H9 (cell line): ENCODE data around the gene GSS. TPM values are rescaled to one million over a fixed set of nuclear protein-coding genes. Genes with fewer than 3 reads are reported as not detected.
A peak's percentile ranks its signal among the peaks of the same experiment; 100 is the strongest.

ENCODE experiments used
- DNase-seq: peaks from one replicate; pipeline ENCODE4 v3.0.0-alpha.2; 2017
- H2AFZ ChIP-seq: one replicate; pipeline ENCODE4 v1.6.1; 2013; ENCODE audit warnings: mild to moderate bottlenecking, low read length, control low read depth, moderate library complexity
- H2AK5ac ChIP-seq: 2 replicates; pipeline ENCODE4 v1.6.1; 2013; ENCODE audit warnings: low read length, control low read depth, mixed read lengths; ENCODE audit not compliant: insufficient read length
- H2BK120ac ChIP-seq: one replicate; pipeline ENCODE4 v1.6.1; 2013; ENCODE audit warnings: low read depth, mild to moderate bottlenecking, low read length, control low read depth, inconsistent platforms; ENCODE audit not compliant: poor library complexity, severe bottlenecking
- H2BK12ac ChIP-seq: 2 replicates; pipeline ENCODE4 v1.6.1; 2013; ENCODE audit warnings: low read length, control low read depth, mixed read lengths, low read depth; ENCODE audit not compliant: insufficient read length
- H2BK15ac ChIP-seq: 2 replicates; pipeline ENCODE4 v1.6.1; 2013; ENCODE audit warnings: low read depth, low read length, control low read depth
- H2BK20ac ChIP-seq: one replicate; pipeline ENCODE4 v1.6.1; 2013; ENCODE audit warnings: low read depth, mild to moderate bottlenecking, low read length, control low read depth, inconsistent platforms; ENCODE audit not compliant: poor library complexity, severe bottlenecking
- H2BK5ac ChIP-seq: 2 replicates; pipeline ENCODE4 v1.6.1; 2013; ENCODE audit warnings: low read length, control low read depth, mixed read lengths; ENCODE audit not compliant: insufficient read length
- H3K14ac ChIP-seq: 2 replicates; pipeline ENCODE4 v1.6.1; 2013; ENCODE audit warnings: low read length, control low read depth; ENCODE audit not compliant: insufficient read depth
- H3K18ac ChIP-seq: 2 replicates; pipeline ENCODE4 v1.6.1; 2013; ENCODE audit warnings: low read depth, mild to moderate bottlenecking, mixed read lengths, low read length, control low read depth; ENCODE audit not compliant: insufficient read length
- H3K23ac ChIP-seq: 2 replicates; pipeline ENCODE4 v1.6.1; 2013; ENCODE audit warnings: low read length, control low read depth, mixed read lengths, low read depth; ENCODE audit not compliant: insufficient read length
- H3K23me2 ChIP-seq: 2 replicates; pipeline ENCODE4 v1.6.1; 2013; ENCODE audit warnings: low read depth, mild to moderate bottlenecking, mixed read lengths, low read length, control low read depth; ENCODE audit not compliant: insufficient read length, poor library complexity, severe bottlenecking
- H3K27ac ChIP-seq: 2 replicates; pipeline ENCODE4 v1.5.1; 2013; ENCODE audit warnings: low read length, control low read depth, mixed read lengths, low read depth; ENCODE audit not compliant: insufficient read length
- H3K27me3 ChIP-seq: 2 replicates; pipeline ENCODE4 v1.6.1; 2013; ENCODE audit warnings: low read length, control low read depth, inconsistent platforms; ENCODE audit not compliant: insufficient read depth
- H3K4ac ChIP-seq: 2 replicates; pipeline ENCODE4 v1.6.1; 2013; ENCODE audit warnings: low read depth, mild to moderate bottlenecking, control low read depth, inconsistent platforms, low read length, moderate library complexity
- H3K4me1 ChIP-seq: 2 replicates; pipeline ENCODE4 v1.6.1; 2013; ENCODE audit warnings: low read length, control low read depth, inconsistent platforms; ENCODE audit not compliant: insufficient read depth
- H3K4me2 ChIP-seq: 2 replicates; pipeline ENCODE4 v1.6.1; 2013; ENCODE audit warnings: low read length, control low read depth, mixed read lengths; ENCODE audit not compliant: insufficient read length, insufficient read depth
- H3K56ac ChIP-seq: 2 replicates; pipeline ENCODE4 v1.6.1; 2013; ENCODE audit warnings: low read depth, mild to moderate bottlenecking, mixed read lengths, low read length, control low read depth; ENCODE audit not compliant: insufficient read length
- H3K79me1 ChIP-seq: 2 replicates; pipeline ENCODE4 v1.6.1; 2013; ENCODE audit warnings: low read depth, mild to moderate bottlenecking, moderate library complexity, low read length, control low read depth, inconsistent platforms; ENCODE audit not compliant: insufficient read depth, poor library complexity, severe bottlenecking
- H3K79me2 ChIP-seq: 2 replicates; pipeline ENCODE4 v1.6.1; 2013; ENCODE audit warnings: low read length, control low read depth, inconsistent platforms; ENCODE audit not compliant: insufficient read depth
- H3K9ac ChIP-seq: 2 replicates; pipeline ENCODE4 v1.6.1; 2013; ENCODE audit warnings: low read length, control low read depth, mixed read lengths; ENCODE audit not compliant: insufficient read length; ENCODE audit errors: extremely low read depth
- H3K9me3 ChIP-seq: one replicate; pipeline ENCODE4 v1.6.1; 2013; ENCODE audit warnings: low read depth, low read length, inconsistent platforms; ENCODE audit not compliant: control insufficient read depth
- H3T11ph ChIP-seq: one replicate; pipeline ENCODE4 v1.6.1; 2013; ENCODE audit warnings: mild to moderate bottlenecking, low read length, control low read depth, inconsistent platforms
- H4K20me1 ChIP-seq: one replicate; pipeline ENCODE4 v1.6.1; 2013; ENCODE audit not compliant: control insufficient read depth, insufficient read length, insufficient read depth
- H4K5ac ChIP-seq: 2 replicates; pipeline ENCODE4 v1.6.1; 2013; ENCODE audit warnings: low read depth, mild to moderate bottlenecking, mixed read lengths, low read length, control low read depth; ENCODE audit not compliant: insufficient read length
- H4K8ac ChIP-seq: replicated peaks from 2 replicates; pipeline ENCODE4 v1.6.1; 2013; ENCODE audit warnings: low read length, control low read depth, mixed read lengths, low read depth; ENCODE audit not compliant: insufficient read length
- H4K91ac ChIP-seq: 2 replicates; pipeline ENCODE4 v1.6.1; 2013; ENCODE audit warnings: low read depth, mild to moderate bottlenecking, moderate library complexity, mixed read lengths, low read length, control low read depth; ENCODE audit not compliant: insufficient read length
- H3K27ac Mint-ChIP-seq, 3 experiments: 2 replicates in 2 of 3; 3 replicates in 1 of 3; pipeline ENCODE4 v1.8.0; 2020 to 2021; ENCODE audit warnings: mixed read lengths in 3 of 3, mild to moderate bottlenecking in 1 of 3, moderate library complexity in 1 of 3
- H3K27me3 Mint-ChIP-seq: 2 replicates; pipeline ENCODE4 v1.8.0; 2021; ENCODE audit warnings: low read depth, mild to moderate bottlenecking, moderate library complexity, mixed read lengths
- H3K36me3 Mint-ChIP-seq, 3 experiments: 2 replicates in 2 of 3; 3 replicates in 1 of 3; pipeline ENCODE4 v1.8.0; 2020 to 2021; ENCODE audit warnings: low read depth in 3 of 3, mixed read lengths in 3 of 3; ENCODE audit not compliant: insufficient read depth in 1 of 3
- H3K4me1 Mint-ChIP-seq, 2 experiments: 2 replicates each; pipeline ENCODE4 v1.8.0; 2020; ENCODE audit warnings: mixed read lengths in 2 of 2
- H3K4me3 Mint-ChIP-seq, 2 experiments: 2 replicates in 1 of 2; 3 replicates in 1 of 2; pipeline ENCODE4 v1.8.0; 2020 to 2021; ENCODE audit warnings: mild to moderate bottlenecking in 2 of 2, mixed read lengths in 2 of 2, moderate library complexity in 1 of 2
- H3K9me3 Mint-ChIP-seq, 2 experiments: 2 replicates in 1 of 2; 3 replicates in 1 of 2; pipeline ENCODE4 v1.8.0; 2020; ENCODE audit warnings: mild to moderate bottlenecking in 2 of 2, mixed read lengths in 2 of 2, moderate library complexity in 1 of 2
- WGBS: extraction: QIAGEN DNeasy Blood & Tissue Kit; methylation state at CpG from one replicate; pipeline ENCODE4 v1.1.7; 2013; ENCODE audit warnings: missing lambda C conversion rate, low lambda C conversion rate, mixed read lengths; ENCODE audit not compliant: insufficient read length; ENCODE audit errors: extremely low coverage; 5-methylcytosine and 5-hydroxymethylcytosine counted together
- total RNA-seq: library from RNA; stranded (reverse); gene quantifications from 2 replicates; pipeline ENCODE4 v1.2.1, GENCODE V29; 2021
- TF ChIP-seq, protein P1 (sequence below): fragments of 200-600 bp; sonication (generic); conservative IDR thresholded peaks from 3 replicates; pipeline ENCODE4 v1.8.0; 2021; ENCODE audit warnings: antibody characterized with exemption, mild to moderate bottlenecking

Gene GSS
- total RNA-seq, 1 experiment from 2014 or later = 48.5 TPM

DNA sequence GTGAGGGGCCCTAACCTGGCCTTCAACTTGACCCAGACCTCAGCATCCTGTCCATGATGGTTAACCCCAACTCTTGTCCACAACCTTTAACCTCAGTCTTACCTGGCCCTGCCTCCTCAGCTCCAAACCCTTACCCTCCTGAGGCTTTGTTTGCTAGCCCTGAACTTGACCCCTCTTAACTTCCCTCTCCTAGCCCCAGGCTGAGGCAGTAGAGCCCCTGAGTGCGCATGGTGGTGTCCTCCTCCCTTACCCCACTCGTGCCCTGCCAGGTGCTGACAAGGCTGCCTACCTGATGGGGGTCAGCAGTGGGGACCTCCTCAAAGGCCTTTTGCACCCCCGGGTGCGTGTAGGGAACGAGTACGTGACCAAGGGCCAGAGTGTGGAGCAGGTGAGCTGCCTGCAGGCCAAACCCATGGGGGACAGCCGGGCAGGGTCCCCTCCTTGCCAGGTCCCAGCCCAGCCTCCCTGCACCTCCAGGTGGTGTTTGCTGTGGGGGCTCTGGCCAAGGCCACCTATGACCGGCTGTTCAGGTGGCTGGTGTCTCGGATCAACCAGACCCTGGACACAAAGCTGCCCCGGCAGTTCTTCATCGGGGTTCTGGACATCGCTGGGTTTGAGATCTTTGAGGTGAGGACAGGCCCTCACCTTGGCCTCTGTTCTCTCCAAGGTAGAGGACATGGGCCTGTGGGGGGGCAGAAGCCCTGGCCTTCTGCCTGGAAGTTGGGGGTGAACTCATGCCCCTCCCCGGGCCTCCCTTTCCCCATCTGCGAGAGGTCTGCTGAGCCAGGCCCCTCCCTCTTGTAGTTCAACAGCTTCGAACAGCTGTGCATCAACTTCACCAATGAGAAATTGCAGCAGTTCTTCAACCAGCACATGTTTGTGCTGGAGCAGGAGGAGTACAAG is 31.9 kb upstream of the GSS start:
- H3K4me1 Mint-ChIP-seq = peaks cover 44 to 48% of the 10 kb centered on the region in 2 experiments
- H2BK20ac ChIP-seq = no peak overlapping the region
- H3K79me1 ChIP-seq = no peaks in the 10 kb centered on the region
- H3K4me2 ChIP-seq = no peak overlapping the region
- no peak overlapping the region for H2BK15ac ChIP-seq
- H2BK12ac ChIP-seq = no peak overlapping the region
- no peaks in the 10 kb centered on the region for H3K27me3 ChIP-seq
- no peak overlapping the region for H3K27ac ChIP-seq
- no peak overlapping the region for H3K4ac ChIP-seq
- peaks cover 3% of the 10 kb centered on the region; the same call in 1 of the 2 replicates for H3K4me1 ChIP-seq
- WGBS = no CpG with 5 or more reads among the region's 15 CpGs
- H3K36me3 Mint-ChIP-seq = no peaks in the 10 kb centered on the region
- no peak overlapping the region for H3K23ac ChIP-seq
- TF ChIP-seq, protein P1, sequence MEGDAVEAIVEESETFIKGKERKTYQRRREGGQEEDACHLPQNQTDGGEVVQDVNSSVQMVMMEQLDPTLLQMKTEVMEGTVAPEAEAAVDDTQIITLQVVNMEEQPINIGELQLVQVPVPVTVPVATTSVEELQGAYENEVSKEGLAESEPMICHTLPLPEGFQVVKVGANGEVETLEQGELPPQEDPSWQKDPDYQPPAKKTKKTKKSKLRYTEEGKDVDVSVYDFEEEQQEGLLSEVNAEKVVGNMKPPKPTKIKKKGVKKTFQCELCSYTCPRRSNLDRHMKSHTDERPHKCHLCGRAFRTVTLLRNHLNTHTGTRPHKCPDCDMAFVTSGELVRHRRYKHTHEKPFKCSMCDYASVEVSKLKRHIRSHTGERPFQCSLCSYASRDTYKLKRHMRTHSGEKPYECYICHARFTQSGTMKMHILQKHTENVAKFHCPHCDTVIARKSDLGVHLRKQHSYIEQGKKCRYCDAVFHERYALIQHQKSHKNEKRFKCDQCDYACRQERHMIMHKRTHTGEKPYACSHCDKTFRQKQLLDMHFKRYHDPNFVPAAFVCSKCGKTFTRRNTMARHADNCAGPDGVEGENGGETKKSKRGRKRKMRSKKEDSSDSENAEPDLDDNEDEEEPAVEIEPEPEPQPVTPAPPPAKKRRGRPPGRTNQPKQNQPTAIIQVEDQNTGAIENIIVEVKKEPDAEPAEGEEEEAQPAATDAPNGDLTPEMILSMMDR = no peak
- no peak overlapping the region for H2AK5ac ChIP-seq
- H2BK5ac ChIP-seq = no peak overlapping the region
- peaks cover 61% of the 10 kb centered on the region for H3K27me3 Mint-ChIP-seq
- no peak overlapping the region for H4K91ac ChIP-seq
- no peak overlapping the region for H3K9ac ChIP-seq
- no peak overlapping the region for H3T11ph ChIP-seq
- no peak overlapping the region for H3K56ac ChIP-seq
- H3K14ac ChIP-seq = no peak overlapping the region; the same call in 1 of the 2 replicates
- no peak overlapping the region for H4K8ac ChIP-seq
- no peaks in the 10 kb centered on the region for H3K9me3 ChIP-seq
- 0 out of 5 replicates have a peak overlapping the region, but pooled peaks of 1 of the 2 experiments have one; percentile 7 for H3K4me3 Mint-ChIP-seq
- H4K5ac ChIP-seq = no peak overlapping the region
- H2AFZ ChIP-seq = no peak overlapping the region
- H3K79me2 ChIP-seq = no peaks in the 10 kb centered on the region
- H3K9me3 Mint-ChIP-seq = peaks cover 0 to 6% of the 10 kb centered on the region in 2 experiments; a peak in 2 of 5 replicates
- no peaks in the 10 kb centered on the region for H3K23me2 ChIP-seq
- no peaks in the 10 kb centered on the region for H4K20me1 ChIP-seq
- H3K18ac ChIP-seq = no peak overlapping the region
- H3K27ac Mint-ChIP-seq = peak overlapping the region in 1 of 3 experiments; percentile 74; a peak in 1 of 7 replicates
- no peak for DNase-seq
- no peak overlapping the region for H2BK120ac ChIP-seq
